HepG2 (cell line): ENCODE results near the gene DSTN. TPM values are rescaled to one million over a fixed set of nuclear protein-coding genes. Genes with fewer than 3 reads are reported as not detected.
A peak's percentile ranks its signal among the peaks of the same experiment; 100 is the strongest.

ENCODE experiments used
- ATAC-seq: fragments of 200-7000 bp; cut with Tn5 transposase; 3 replicates; pipeline ENCODE4 v1.9.1; 2020; ENCODE audit warnings: mild to moderate bottlenecking, moderate library complexity
- BruUV-seq: library from RNA; stranded (reverse); fragments of 400-500 nt; replicated peaks from 2 replicates; lab custom pipeline; 2021; lab: Mats Ljungman, UMichigan
- CTCF ChIA-PET: fragments of 300-600 bp; formaldehyde crosslinking; extraction: SDS; loops from one replicate; lab custom pipeline; 2021; ENCODE audit warnings: low total read pairs, inconsistent platforms, low intra/inter-chr PET ratio; lab: Yijun Ruan, JAX
- POLR2A ChIA-PET: fragments of 350-600 bp; sonication (Branson Sonifier 250); formaldehyde crosslinking; loops from one replicate; lab custom pipeline; 2020; ENCODE audit warnings: antibody characterized with exemption, inconsistent platforms; lab: Yijun Ruan, JAX
- DNase-seq: peaks from one replicate; pipeline ENCODE4 v3.0.0-alpha.2; 2015; ENCODE audit warnings: low spot score
- FAIRE-seq: peaks from 3 replicates; lab custom pipeline; 2011; peaks lifted over from hg19 to GRCh38; lab: Jason Lieb, UNC
- H2AFZ ChIP-seq: one replicate; pipeline ENCODE4 v1.6.1; 2011; ENCODE audit warnings: low read length, inconsistent platforms
- H3K27ac ChIP-seq: fragments of 300-600 bp; 3 replicates; pipeline ENCODE4 v1.8.0; 2011; ENCODE audit warnings: mixed run types, mild to moderate bottlenecking, mixed read lengths, low read length, inconsistent platforms; ENCODE audit not compliant: insufficient read depth; ENCODE audit errors: extremely low read length
- H3K27me3 ChIP-seq, 2 experiments: fragments of 200-600 bp in 1 of 2; 2 replicates in 1 of 2; 3 replicates in 1 of 2; pipeline versions ENCODE4 v1.6.0 to v1.8.0; 2011; ENCODE audit warnings: low read length in 2 of 2, mild to moderate bottlenecking in 2 of 2, moderate library complexity in 2 of 2, inconsistent platforms in 1 of 2; ENCODE audit not compliant: insufficient read depth in 2 of 2, control insufficient read depth in 1 of 2
- H3K36me3 ChIP-seq, 2 experiments: fragments of 200-600 bp in 1 of 2; replicated peaks in 1 of 2; 2 replicates in 1 of 2; 3 replicates in 1 of 2; pipeline versions ENCODE4 v1.5.1 to v1.8.0; 2011; ENCODE audit warnings: low read length in 2 of 2, inconsistent platforms in 1 of 2; ENCODE audit not compliant: insufficient read depth in 2 of 2, control insufficient read depth in 1 of 2
- H3K4me1 ChIP-seq: 2 replicates; pipeline ENCODE4 v1.5.1; 2012; ENCODE audit warnings: low read length, inconsistent platforms; ENCODE audit not compliant: insufficient read depth
- H3K4me2 ChIP-seq: 2 replicates; pipeline ENCODE4 v1.6.0; 2011; ENCODE audit warnings: low read depth, low read length, inconsistent platforms
- H3K4me3 ChIP-seq, 3 experiments: fragments of 200-600 bp in 1 of 3; sonication (generic), shearing (Covaris generic) in 1 of 3; replicated peaks in 1 of 3; 2 replicates each; pipeline ENCODE4 v1.5.1; 2011 to 2016; ENCODE audit warnings: low read length in 3 of 3, inconsistent platforms in 2 of 3, low read depth in 2 of 3, mild to moderate bottlenecking in 2 of 3, control low read depth in 1 of 3, mixed read lengths in 1 of 3; ENCODE audit not compliant: insufficient read depth in 1 of 3
- H3K79me2 ChIP-seq: one replicate; pipeline ENCODE4 v1.6.1; 2011; ENCODE audit warnings: low read length, inconsistent platforms; ENCODE audit not compliant: insufficient read depth
- H3K9ac ChIP-seq: 2 replicates; pipeline ENCODE4 v1.6.0; 2011; ENCODE audit warnings: mild to moderate bottlenecking, low read depth, low read length, inconsistent platforms; ENCODE audit not compliant: insufficient read depth
- H3K9me3 ChIP-seq: 2 replicates; pipeline ENCODE4 v1.5.1; 2012; ENCODE audit warnings: mild to moderate bottlenecking, low read length
- H4K20me1 ChIP-seq: 2 replicates; pipeline ENCODE4 v1.6.0; 2011; ENCODE audit warnings: inconsistent platforms, mild to moderate bottlenecking, low read length, moderate library complexity; ENCODE audit not compliant: insufficient read depth
- AGO2 ChIP-seq: fragments of 200-400 bp; formaldehyde crosslinking; optimal IDR thresholded peaks from 2 replicates; pipeline ENCODE3; 2017; ENCODE audit warnings: mild to moderate bottlenecking, low read depth, low read length, moderate library complexity
- FOXC1 ChIP-seq: sonication (generic); formaldehyde crosslinking; IDR thresholded peaks from 2 replicates; pipeline ENCODE4 v1.8.0; 2022; ENCODE audit warnings: mild to moderate bottlenecking, missing genetic modification reagents, borderline replicate concordance
- MATR3 ChIP-seq: sonication (generic); formaldehyde crosslinking; IDR thresholded peaks from 2 replicates; pipeline ENCODE4 v1.4.0; 2020; ENCODE audit warnings: missing genetic modification reagents
- POLR2A ChIP-seq, 2 experiments: IDR thresholded peaks; 2 replicates each; pipeline ENCODE4 v1.6.1; 2011; ENCODE audit warnings: low read depth in 2 of 2, low read length in 2 of 2, mild to moderate bottlenecking in 1 of 2, moderate library complexity in 1 of 2; ENCODE audit not compliant: insufficient read depth in 1 of 2
- RERE ChIP-seq: IDR thresholded peaks from 2 replicates; pipeline ENCODE4 v1.6.1; 2016; ENCODE audit warnings: low read depth, missing genetic modification reagents, missing compliant biosample characterization
- RNF2 ChIP-seq: fragments of 450-650 bp; conservative IDR thresholded peaks from 2 replicates; pipeline ENCODE4 v1.6.1; 2016; ENCODE audit warnings: low read depth
- STAT5B ChIP-seq: sonication (generic); formaldehyde crosslinking; IDR thresholded peaks from 2 replicates; pipeline ENCODE4 v1.4.0; 2020; ENCODE audit warnings: missing genetic modification reagents
- STAT6 ChIP-seq: sonication (generic); formaldehyde crosslinking; IDR thresholded peaks from 2 replicates; pipeline ENCODE4 v1.4.0; 2020; ENCODE audit warnings: missing genetic modification reagents, mild to moderate bottlenecking, borderline replicate concordance
- TP53 ChIP-seq: sonication (generic); formaldehyde crosslinking; conservative IDR thresholded peaks from 2 replicates; pipeline ENCODE4 v1.4.0; 2020; ENCODE audit warnings: missing genetic modification reagents
- ZIK1 ChIP-seq: sonication (generic); formaldehyde crosslinking; IDR thresholded peaks from 2 replicates; pipeline ENCODE4 v1.5.0; 2020; ENCODE audit warnings: mild to moderate bottlenecking, low read depth, missing genetic modification reagents, borderline replicate concordance
- ZNF547 ChIP-seq: sonication (generic); formaldehyde crosslinking; IDR thresholded peaks from 2 replicates; pipeline ENCODE4 v1.5.1; 2020; ENCODE audit warnings: mild to moderate bottlenecking, missing genetic modification reagents
- ZNF589 ChIP-seq: sonication (generic); formaldehyde crosslinking; conservative IDR thresholded peaks from 2 replicates; pipeline ENCODE4 v1.8.0; 2022; ENCODE audit warnings: mild to moderate bottlenecking, moderate library complexity, missing genetic modification reagents
- ZNF629 ChIP-seq: sonication (generic); formaldehyde crosslinking; conservative IDR thresholded peaks from 2 replicates; pipeline ENCODE4 v1.5.0; 2020; ENCODE audit warnings: missing genetic modification reagents
- ZNF768 ChIP-seq: sonication (generic); formaldehyde crosslinking; IDR thresholded peaks from 2 replicates; pipeline ENCODE4 v1.4.0; 2020; ENCODE audit warnings: missing genetic modification reagents
- ZNF782 ChIP-seq: sonication (generic); formaldehyde crosslinking; IDR thresholded peaks from 2 replicates; pipeline ENCODE4 v1.4.0; 2020; ENCODE audit warnings: missing genetic modification reagents, mild to moderate bottlenecking, borderline replicate concordance
- ZNF788 ChIP-seq: sonication (generic); formaldehyde crosslinking; IDR thresholded peaks from 2 replicates; pipeline ENCODE4 v1.5.0; 2020; ENCODE audit warnings: mild to moderate bottlenecking, missing genetic modification reagents, borderline replicate concordance
- ZSCAN30 ChIP-seq: sonication (generic); formaldehyde crosslinking; IDR thresholded peaks from 2 replicates; pipeline ENCODE4 v1.5.0; 2020; ENCODE audit warnings: mild to moderate bottlenecking, missing genetic modification reagents
- WGBS: methylation state at CpG from one replicate; pipeline ENCODE4 v1.1.6; 2017; ENCODE audit warnings: low lambda C conversion rate; 5-methylcytosine and 5-hydroxymethylcytosine counted together
- in situ Hi-C: cut with HindIII; loops from 2 replicates; pipeline ENCODE4 v1.10.0; 2017; ENCODE audit warnings: low pct_unique_long_range_greater_than_20kb; ENCODE audit not compliant: extremely low pct_ligation_motif_present
- intact Hi-C: fragments of 100-400 bp; cut with micrococcal nuclease; formaldehyde crosslinking; loops from one replicate; pipeline ENCODE4 v1.10.0; 2022; ENCODE audit not compliant: unreplicated experiment
- polyA plus RNA-seq, 8 experiments: library from polyadenylated mRNA; depleted of rRNA in 3 of 8; stranded (reverse) in 7 of 8; unstranded in 1 of 8; fragments of >200 nt; fragmentation: Illumina TruSeq in 4 of 8; extraction: Trizol in 4 of 8; gene quantifications; 2 replicates each; pipeline versions ENCODE4 v1.2.1 to v1.2.3, GENCODE V29; 2011 to 2016; ENCODE audit warnings: low read depth in 4 of 8, missing spikeins in 1 of 8, mixed read lengths in 1 of 8; ENCODE audit not compliant: insufficient read depth in 1 of 8
- total RNA-seq, 5 experiments: library from RNA; depleted of rRNA; stranded (reverse); fragments of >200 nt; fragmentation: Illumina TruSeq; extraction: Trizol; gene quantifications; 2 replicates each; pipeline ENCODE4 v1.2.3, GENCODE V29; 2016; ENCODE audit warnings: low read depth in 1 of 5

Gene DSTN
- total and polyA plus RNA-seq, 2 of the 13 experiments (the other 11 are each of a cell fraction or from before 2014, with no cell fraction given): 27.6 to 106 TPM

- intact Hi-C loops: no loop called here
- Histone ChIP-seq H3K36me3 (peaks cover 40 to 73% of the 10 kb centered on the region in 2 experiments), H3K9ac (no peak overlapping the region), H3K79me2 (peaks cover 99% of the 10 kb centered on the region), H3K9me3 (no peaks in the 10 kb centered on the region), H3K27me3 (no peaks in the 10 kb centered on the region), H3K4me3 (no peak overlapping the region), H3K4me1 (peaks cover 40% of the 10 kb centered on the region), H2AFZ (no peak overlapping the region), H4K20me1 (peaks cover 90% of the 10 kb centered on the region), H3K4me2 (no peak overlapping the region), H3K27ac (no peak overlapping the region)
- FAIRE-seq (no peak), DNase-seq (no peak), ATAC-seq (peak; percentile 3)
- TSS peak; percentile 20 for BruUV-seq
- 97% methylated on average over 10 of the region's 10 CpGs for WGBS
- in situ Hi-C loops: no loop called here
- CTCF ChIA-PET: interaction anchor here (1.4 kb wide), 1 partner anchor 111 kb away, joined by 6 read pairs; no protein-coding TSS in a partner anchor
- POLR2A ChIA-PET: no interaction called here
- TF ChIP-seq POLR2A (IDR thresholded peaks at IDR 0.05; ENCODE audit: insufficient read depth in 1 of 2, low read depth in 2 of 2, low read length in 2 of 2): peak in 1 of 2 experiments; percentile 19; a peak in 1 of 4 replicates
- TF ChIP-seq AGO2: peak; percentile 85
- TF ChIP-seq RNF2: no peak
- TF ChIP-seq STAT6 (CRISPR knock-in tag): no peak
- no peak for TF ChIP-seq ZSCAN30
- TF ChIP-seq MATR3 (CRISPR knock-in tag): no peak
- TF ChIP-seq ZNF768 (CRISPR knock-in tag): peak; percentile 60; the same call in 1 of the 2 replicates
- TF ChIP-seq STAT5B (CRISPR knock-in tag): no peak
- TF ChIP-seq TP53 (CRISPR knock-in tag): no peak
- no peak for TF ChIP-seq RERE
- no peak for TF ChIP-seq ZNF547 (CRISPR knock-in tag)
- TF ChIP-seq ZNF629 (CRISPR knock-in tag): no peak
- no peak for TF ChIP-seq ZNF788 (CRISPR knock-in tag)
- TF ChIP-seq ZNF589: no peak
- TF ChIP-seq FOXC1 (CRISPR knock-in tag): no peak
- TF ChIP-seq ZNF782 (CRISPR knock-in tag): no peak
- no peak for TF ChIP-seq ZIK1 (CRISPR knock-in tag)
These were observed 78.4 kb downstream of the DSTN start for GRCh38 chr20:17648315-17648646.
